OCI-LY7 (cell line): ENCODE results near the gene ATP2A1.

ENCODE experiments used
- EZH2phosphoT487 ChIP-seq: fragments of 200-600 bp; sonication (generic); IDR thresholded peaks from 2 replicates; pipeline ENCODE4 v1.6.1; 2018; ENCODE audit warnings: low read depth, borderline replicate concordance, mild to moderate bottlenecking, mixed run types, antibody characterized with exemption, low read length, moderate library complexity, mixed read lengths
- TF ChIP-seq, protein P1 (sequence below): fragments of 200-600 bp; sonication (generic); conservative IDR thresholded peaks from 2 replicates; pipeline ENCODE4 v1.5.1; 2014; ENCODE audit warnings: mild to moderate bottlenecking, antibody characterized with exemption, low read length, moderate library complexity, mixed read lengths

- TF ChIP-seq, protein P1, sequence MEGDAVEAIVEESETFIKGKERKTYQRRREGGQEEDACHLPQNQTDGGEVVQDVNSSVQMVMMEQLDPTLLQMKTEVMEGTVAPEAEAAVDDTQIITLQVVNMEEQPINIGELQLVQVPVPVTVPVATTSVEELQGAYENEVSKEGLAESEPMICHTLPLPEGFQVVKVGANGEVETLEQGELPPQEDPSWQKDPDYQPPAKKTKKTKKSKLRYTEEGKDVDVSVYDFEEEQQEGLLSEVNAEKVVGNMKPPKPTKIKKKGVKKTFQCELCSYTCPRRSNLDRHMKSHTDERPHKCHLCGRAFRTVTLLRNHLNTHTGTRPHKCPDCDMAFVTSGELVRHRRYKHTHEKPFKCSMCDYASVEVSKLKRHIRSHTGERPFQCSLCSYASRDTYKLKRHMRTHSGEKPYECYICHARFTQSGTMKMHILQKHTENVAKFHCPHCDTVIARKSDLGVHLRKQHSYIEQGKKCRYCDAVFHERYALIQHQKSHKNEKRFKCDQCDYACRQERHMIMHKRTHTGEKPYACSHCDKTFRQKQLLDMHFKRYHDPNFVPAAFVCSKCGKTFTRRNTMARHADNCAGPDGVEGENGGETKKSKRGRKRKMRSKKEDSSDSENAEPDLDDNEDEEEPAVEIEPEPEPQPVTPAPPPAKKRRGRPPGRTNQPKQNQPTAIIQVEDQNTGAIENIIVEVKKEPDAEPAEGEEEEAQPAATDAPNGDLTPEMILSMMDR: no peak
- no peak for TF ChIP-seq EZH2phosphoT487
Observed at GRCh38 chr16:28842696-28843095, 35.6 kb upstream of the ATP2A1 start.
